ENCODE data around the gene MPP1.

DNA sequence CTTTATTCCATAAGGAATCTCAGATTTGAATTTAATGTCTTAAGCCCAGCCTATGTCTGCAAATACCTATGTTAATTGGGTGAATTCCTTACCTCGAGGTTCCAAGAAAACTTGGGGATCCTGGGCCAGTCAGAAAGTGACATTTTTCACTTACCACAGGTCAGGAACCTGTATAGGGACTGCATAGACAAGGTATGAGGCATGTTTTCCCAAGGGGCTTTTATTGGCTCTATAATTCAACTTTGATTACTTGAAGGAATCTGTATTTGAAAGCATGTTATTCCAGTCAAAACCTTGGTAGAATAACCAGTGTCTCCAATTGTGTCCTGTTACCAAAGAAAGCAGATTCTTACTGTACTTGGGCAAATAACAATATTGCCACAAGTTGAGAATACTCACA is 8.5 kb upstream of the MPP1 start:
- no peak for TF ChIP-seq CTCF (conservative IDR thresholded peaks at IDR 0.05; ENCODE audit: low read length)
- TF ChIP-seq EZH2phosphoT487 (IDR thresholded peaks at IDR 0.05; ENCODE audit: borderline replicate concordance): no peak

Measured in Loucy (cell line).